Testis (tissue), 2 donors: Measurements from ENCODE around the gene BCAS3.
"Not testable (repeated sequence)": the region's sequence is repeated elsewhere in the genome, so short reads cannot be mapped to it uniquely, and the experiment has no call there.

Experiments
- CTCF ChIP-seq, 3 experiments: fragments of 450-650 bp in 2 of 3; fragments of 200-600 bp in 1 of 3; sonication (generic) in 1 of 3; IDR thresholded peaks; one replicate each; pipeline ENCODE4 v1.5.1; 2016 to 2019; ENCODE audit warnings: antibody characterized with exemption in 3 of 3, mild to moderate bottlenecking in 2 of 3, moderate library complexity in 1 of 3
- POLR2A ChIP-seq: fragments of 450-650 bp; IDR thresholded peaks from one replicate; pipeline ENCODE4 v1.6.1; 2017; ENCODE audit warnings: antibody characterized with exemption, mild to moderate bottlenecking, moderate library complexity

DNA sequence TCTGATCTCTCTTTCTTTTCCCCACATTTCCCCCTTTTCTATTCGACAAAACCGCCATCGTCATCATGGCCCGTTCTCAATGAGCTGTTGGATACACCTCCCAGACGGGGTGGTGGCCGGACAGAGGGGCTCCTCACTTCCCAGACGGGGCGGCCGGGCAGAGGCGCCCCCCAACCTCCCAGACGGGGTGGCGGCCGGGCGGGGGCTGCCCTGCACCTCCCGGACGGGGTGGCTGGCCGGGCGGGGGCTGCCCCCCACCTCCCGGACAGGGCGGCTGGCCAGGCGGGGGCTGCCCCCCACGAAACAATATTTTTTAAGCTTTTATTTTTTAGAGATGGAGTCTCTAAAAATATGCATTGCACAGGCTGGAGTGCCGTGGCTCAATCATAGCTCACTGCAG lies 299.2 kb downstream of the BCAS3 start:
- TF ChIP-seq CTCF (IDR thresholded peaks at IDR 0.05); POLR2A: not testable (repeated sequence)
